ENCODE measurements around the gene CSGALNACT2. TPM values are rescaled to one million over a fixed set of nuclear protein-coding genes. Genes with fewer than 3 reads are reported as not detected.

CSGALNACT2 gene
- total RNA-seq, 1 experiment from 2014 or later: 10.2 TPM

DNA sequence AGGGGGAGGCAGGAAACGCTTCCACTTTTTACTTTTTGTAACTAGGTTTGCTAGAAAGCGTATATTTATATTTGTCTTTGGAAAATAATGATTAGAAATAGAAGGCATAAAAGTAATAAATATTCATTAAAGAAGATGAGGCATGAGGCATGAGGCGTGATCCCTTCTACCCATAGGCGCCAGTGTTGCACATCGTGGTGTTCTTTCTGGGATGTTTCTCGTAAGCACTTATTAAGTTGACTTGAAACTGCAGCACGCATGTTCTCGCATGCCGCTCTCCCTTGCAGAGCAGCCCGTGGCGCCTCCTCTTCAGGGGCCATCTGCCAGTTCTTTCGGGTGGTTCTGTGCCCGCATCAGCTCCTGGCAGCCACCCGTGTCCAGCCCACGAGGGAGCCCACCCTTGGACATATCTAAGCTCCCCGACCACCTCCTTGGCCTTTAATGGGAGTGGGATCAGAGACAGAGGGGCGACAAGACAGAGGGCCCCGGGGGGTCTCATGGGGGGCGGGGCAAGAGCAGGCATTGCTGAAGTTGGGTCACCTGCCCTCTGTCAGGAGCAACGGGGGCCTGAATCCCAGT is 28.5 kb upstream of the CSGALNACT2 start:
- no peak for DNase-seq
- no peaks in the 10 kb centered on the region for H3K27me3 ChIP-seq
- no peaks in the 10 kb centered on the region for H3K9me3 ChIP-seq
- no peaks in the 10 kb centered on the region for H3K36me3 ChIP-seq
- no peak overlapping the region for H3K4me3 ChIP-seq

GRCh38 chr10:43110338-43111071 is 27.7 kb upstream of the CSGALNACT2 start:
- no peaks in the 10 kb centered on the region for H3K9me3 ChIP-seq
- no peak for DNase-seq
- H3K4me3 ChIP-seq: no peak overlapping the region
- H3K36me3 ChIP-seq: no peaks in the 10 kb centered on the region
- H3K27me3 ChIP-seq: no peaks in the 10 kb centered on the region

- DNase-seq: no peak
- Histone ChIP-seq H3K4me3 (no peak overlapping the region), H3K9me3 (no peaks in the 10 kb centered on the region), H3K27me3 (no peaks in the 10 kb centered on the region), H3K36me3 (no peaks in the 10 kb centered on the region)
These were observed 27.1 kb upstream of the CSGALNACT2 start for GRCh38 chr10:43111101-43111500.

DNA sequence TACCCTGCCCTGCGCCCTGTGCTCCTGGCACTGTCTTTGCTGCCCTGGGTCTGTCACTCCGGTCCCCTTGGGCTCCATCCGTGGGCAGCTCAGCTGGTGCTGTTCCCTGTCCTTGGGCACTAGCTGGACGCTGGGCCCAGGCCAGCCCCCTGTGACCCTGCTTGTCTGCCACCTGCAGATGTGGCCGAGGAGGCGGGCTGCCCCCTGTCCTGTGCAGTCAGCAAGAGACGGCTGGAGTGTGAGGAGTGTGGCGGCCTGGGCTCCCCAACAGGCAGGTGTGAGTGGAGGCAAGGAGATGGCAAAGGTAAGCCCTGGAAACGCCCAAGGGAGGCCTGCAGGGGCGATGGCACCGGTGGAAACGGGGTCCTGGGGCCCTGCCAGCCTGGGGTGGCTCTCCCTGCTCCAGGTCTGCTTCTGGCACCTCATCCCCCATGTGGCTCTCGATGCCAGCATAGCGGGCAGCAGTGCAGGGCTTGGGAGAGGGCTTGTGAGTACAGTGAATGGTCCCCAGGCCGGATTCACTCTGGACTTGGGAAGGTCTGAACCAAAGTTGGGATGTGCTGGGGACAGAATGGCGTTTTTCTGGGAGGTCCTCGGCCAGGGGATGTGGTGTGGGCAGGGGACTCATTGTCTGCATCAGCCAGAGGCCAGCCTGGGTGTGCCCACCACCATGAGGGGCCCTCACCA is 26.2 kb upstream of the CSGALNACT2 start:
- H3K36me3 ChIP-seq: no peaks in the 10 kb centered on the region
- DNase-seq: no peak
- no peak overlapping the region for H3K4me3 ChIP-seq
- H3K9me3 ChIP-seq: no peaks in the 10 kb centered on the region
- no peaks in the 10 kb centered on the region for H3K27me3 ChIP-seq

- Histone ChIP-seq H3K4me3 (no peak overlapping the region), H3K36me3 (no peaks in the 10 kb centered on the region), H3K9me3 (no peaks in the 10 kb centered on the region), H3K27me3 (no peaks in the 10 kb centered on the region)
- no peak for DNase-seq
These were observed 25.7 kb upstream of the CSGALNACT2 start for GRCh38 chr10:43112608-43112961.

GRCh38 chr10:43113201-43114087 is 24.8 kb upstream of the CSGALNACT2 start:
- no peaks in the 10 kb centered on the region for H3K9me3 ChIP-seq
- no peak for DNase-seq
- no peak overlapping the region for H3K4me3 ChIP-seq
- no peaks in the 10 kb centered on the region for H3K27me3 ChIP-seq
- H3K36me3 ChIP-seq: no peaks in the 10 kb centered on the region

DNA sequence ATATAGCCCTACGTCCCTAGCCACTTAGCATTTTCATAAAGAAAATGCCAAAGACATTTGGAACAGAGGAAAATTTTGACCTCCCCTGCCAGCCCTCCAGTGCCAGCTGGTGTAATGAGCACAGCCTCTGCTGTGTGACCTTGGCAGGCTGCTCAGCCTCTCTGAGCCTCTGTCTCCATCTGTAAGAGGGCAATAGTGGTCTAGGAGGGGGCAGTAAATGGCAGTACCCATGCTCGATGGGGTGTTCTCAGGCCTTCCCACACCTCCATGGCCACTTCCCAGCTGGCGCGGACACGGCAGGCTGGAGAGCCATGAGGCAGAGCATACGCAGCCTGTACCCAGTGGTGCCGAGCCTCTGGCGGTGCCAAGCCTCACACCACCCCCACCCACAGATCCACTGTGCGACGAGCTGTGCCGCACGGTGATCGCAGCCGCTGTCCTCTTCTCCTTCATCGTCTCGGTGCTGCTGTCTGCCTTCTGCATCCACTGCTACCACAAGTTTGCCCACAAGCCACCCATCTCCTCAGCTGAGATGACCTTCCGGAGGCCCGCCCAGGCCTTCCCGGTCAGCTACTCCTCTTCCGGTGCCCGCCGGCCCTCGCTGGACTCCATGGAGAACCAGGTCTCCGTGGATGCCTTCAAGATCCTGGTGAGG is 24.0 kb upstream of the CSGALNACT2 start:
- H3K4me3 ChIP-seq: no peak overlapping the region
- H3K36me3 ChIP-seq: no peaks in the 10 kb centered on the region
- no peaks in the 10 kb centered on the region for H3K9me3 ChIP-seq
- DNase-seq: no peak
- no peaks in the 10 kb centered on the region for H3K27me3 ChIP-seq

DNA sequence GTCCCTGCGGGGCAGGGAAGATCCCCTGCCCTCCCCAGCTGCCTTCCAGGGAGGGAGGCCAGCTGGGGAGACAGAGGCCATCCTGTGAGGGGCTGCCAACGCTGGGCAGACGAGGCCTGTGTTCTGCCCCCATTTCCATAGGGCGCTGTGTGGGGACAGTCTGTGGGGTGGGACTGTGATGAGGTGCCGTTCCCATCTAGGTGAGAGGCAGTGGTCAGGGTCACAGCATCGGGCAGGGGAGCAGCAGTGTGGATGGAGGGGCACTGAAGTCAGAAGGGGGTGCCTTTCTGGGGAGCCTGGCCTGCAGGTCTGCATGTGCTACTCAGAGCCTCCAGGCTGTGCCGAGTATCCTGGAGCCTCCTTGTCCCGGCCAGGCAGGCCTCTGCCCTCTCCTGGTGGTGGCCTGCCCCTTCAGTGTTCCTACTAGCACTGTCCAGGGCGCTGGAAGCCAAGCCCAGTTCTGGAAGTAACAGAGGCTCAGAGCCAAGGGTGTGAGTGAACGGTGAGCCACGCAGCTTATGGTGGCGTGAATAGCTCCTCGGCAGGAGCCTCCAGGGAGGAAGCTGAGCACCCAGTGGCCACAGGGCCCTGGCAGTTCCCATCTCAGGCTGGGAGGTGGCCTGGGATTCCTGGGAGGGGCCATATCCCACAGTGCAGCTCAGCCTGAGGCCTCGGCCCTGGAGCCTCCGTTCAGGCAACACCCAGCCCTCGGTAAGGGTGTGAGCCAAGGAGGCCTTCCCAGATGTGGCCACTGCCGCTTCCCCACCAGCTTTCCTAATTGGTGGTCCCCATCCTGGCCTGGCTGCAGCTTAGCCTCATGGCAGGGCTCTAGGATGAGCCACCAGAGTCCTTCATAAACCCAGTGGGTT is 23.3 kb upstream of the CSGALNACT2 start:
- no peaks in the 10 kb centered on the region for H3K27me3 ChIP-seq
- no peaks in the 10 kb centered on the region for H3K9me3 ChIP-seq
- peak; percentile 46 for DNase-seq
- H3K4me3 ChIP-seq: no peak overlapping the region
- H3K36me3 ChIP-seq: no peaks in the 10 kb centered on the region

GRCh38 chr10:43115881-43116595 is 22.2 kb upstream of the CSGALNACT2 start:
- Histone ChIP-seq H3K4me3 (no peak overlapping the region), H3K9me3 (no peaks in the 10 kb centered on the region), H3K36me3 (no peaks in the 10 kb centered on the region), H3K27me3 (no peaks in the 10 kb centered on the region)
- DNase-seq: no peak

DNA sequence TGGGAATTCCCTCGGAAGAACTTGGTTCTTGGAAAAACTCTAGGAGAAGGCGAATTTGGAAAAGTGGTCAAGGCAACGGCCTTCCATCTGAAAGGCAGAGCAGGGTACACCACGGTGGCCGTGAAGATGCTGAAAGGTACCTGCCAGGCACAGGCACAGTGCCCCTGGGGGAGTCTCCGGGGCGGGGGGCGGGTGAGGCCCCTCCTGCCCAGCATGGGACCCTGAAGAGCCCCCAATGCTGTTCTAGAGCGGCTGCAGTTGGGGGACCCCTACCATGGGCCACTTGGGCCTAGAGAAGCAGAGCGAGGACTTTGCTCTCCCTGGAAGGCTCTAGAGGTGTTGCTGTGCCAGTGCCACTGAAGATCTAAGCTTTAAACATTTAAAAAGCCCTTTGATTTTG is 21.6 kb upstream of the CSGALNACT2 start:
- Histone ChIP-seq H3K27me3 (no peaks in the 10 kb centered on the region), H3K9me3 (no peaks in the 10 kb centered on the region), H3K4me3 (no peak overlapping the region), H3K36me3 (no peaks in the 10 kb centered on the region)
- no peak for DNase-seq

GRCh38 chr10:43117031-43117776 is 21.0 kb upstream of the CSGALNACT2 start:
- no peak overlapping the region for H3K4me3 ChIP-seq
- DNase-seq: no peak
- no peaks in the 10 kb centered on the region for H3K9me3 ChIP-seq
- H3K27me3 ChIP-seq: no peaks in the 10 kb centered on the region
- no peaks in the 10 kb centered on the region for H3K36me3 ChIP-seq

DNA sequence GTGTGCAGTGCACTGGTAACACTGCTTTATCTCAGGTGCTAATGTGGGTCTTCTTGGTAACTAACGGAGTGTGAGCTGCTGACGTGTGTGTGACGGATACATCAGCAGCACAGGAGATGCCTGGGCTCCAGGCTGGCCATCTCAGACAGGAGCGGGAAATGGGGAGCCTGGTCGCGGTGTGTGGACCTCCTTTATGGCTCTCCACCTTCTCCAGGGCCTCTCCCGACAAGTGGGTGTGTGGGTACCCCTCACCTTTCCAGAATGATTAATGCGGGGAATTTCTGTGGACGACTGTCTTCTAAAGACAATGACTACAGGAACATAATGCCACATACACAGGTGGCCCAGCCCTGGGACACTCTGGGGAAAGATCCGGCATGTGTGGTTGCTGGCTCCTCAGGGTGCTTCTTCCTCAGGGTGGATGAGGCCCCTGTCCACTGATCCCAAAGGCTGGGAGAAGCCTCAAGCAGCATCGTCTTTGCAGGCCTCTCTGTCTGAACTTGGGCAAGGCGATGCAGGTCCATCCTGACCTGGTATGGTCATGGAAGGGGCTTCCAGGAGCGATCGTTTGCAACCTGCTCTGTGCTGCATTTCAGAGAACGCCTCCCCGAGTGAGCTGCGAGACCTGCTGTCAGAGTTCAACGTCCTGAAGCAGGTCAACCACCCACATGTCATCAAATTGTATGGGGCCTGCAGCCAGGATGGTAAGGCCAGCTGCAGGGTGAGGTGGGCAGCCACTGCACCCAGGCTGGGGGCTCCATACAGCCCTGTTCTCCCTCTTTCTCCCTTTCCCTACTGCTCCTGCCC is 20.3 kb upstream of the CSGALNACT2 start:
- Histone ChIP-seq H3K4me3 (no peak overlapping the region), H3K36me3 (no peaks in the 10 kb centered on the region), H3K9me3 (no peaks in the 10 kb centered on the region), H3K27me3 (no peaks in the 10 kb centered on the region)
- no peak for DNase-seq

GRCh38 chr10:43118631-43119415 is 19.4 kb upstream of the CSGALNACT2 start:
- DNase-seq: no peak
- Histone ChIP-seq H3K4me3 (no peak overlapping the region), H3K27me3 (no peaks in the 10 kb centered on the region), H3K9me3 (no peaks in the 10 kb centered on the region), H3K36me3 (no peaks in the 10 kb centered on the region)
